GM21737 (cell line): ENCODE measurements around the gene TNRC18.
"Not testable (repeated sequence)": the region's sequence is repeated elsewhere in the genome, so short reads cannot be mapped to it uniquely, and the experiment has no call there.

ENCODE experiments used
- ATAC-seq: cut with Tn5 transposase; IDR thresholded peaks from one replicate; pipeline ENCODE4 v1.9.1; 2021; ENCODE audit warnings: mild to moderate bottlenecking, moderate library complexity; ENCODE audit not compliant: unreplicated experiment

The TNRC18 gene

GRCh38 chr7:5295039-5296014 is 128.3 kb downstream of the TNRC18 start:
- no peak for ATAC-seq

GRCh38 chr7:5294169-5294987 is 129.3 kb downstream of the TNRC18 start:
- no peak for ATAC-seq

- not testable (repeated sequence) for ATAC-seq
Measured at GRCh38 chr7:5291711-5292335, 131.8 kb downstream of the TNRC18 start.

GRCh38 chr7:5291301-5291700 is 132.3 kb downstream of the TNRC18 start:
- ATAC-seq: no peak

- no peak for ATAC-seq
Measured at GRCh38 chr7:5289355-5289754, 134.3 kb downstream of the TNRC18 start.

GRCh38 chr7:5288560-5288959 is 135.1 kb downstream of the TNRC18 start:
- not testable (repeated sequence) for ATAC-seq

GRCh38 chr7:5287802-5288201 is 135.8 kb downstream of the TNRC18 start:
- no peak for ATAC-seq

- ATAC-seq: not testable (repeated sequence)
Measured at GRCh38 chr7:5287373-5287772, 136.3 kb downstream of the TNRC18 start.

- no peak for ATAC-seq
Measured at GRCh38 chr7:5286933-5287332, 136.7 kb downstream of the TNRC18 start.

- no peak for ATAC-seq
Measured at GRCh38 chr7:5284304-5285281, 139.0 kb downstream of the TNRC18 start.

- no peak for ATAC-seq
Measured at GRCh38 chr7:5283421-5284303, 140.0 kb downstream of the TNRC18 start.

- no peak for ATAC-seq
Measured at GRCh38 chr7:5282543-5283316, 140.9 kb downstream of the TNRC18 start, which contains the start of gene SLC29A4. Gene SLC29A4, plus strand, starts transcription at chr7:5282943. Its CDS starts 4,874 bp downstream, at chr7:5287817.

- ATAC-seq: not testable (repeated sequence)
Measured at GRCh38 chr7:5281598-5282500, 141.8 kb downstream of the TNRC18 start.

- no peak for ATAC-seq
Measured at GRCh38 chr7:5279734-5280133, 143.9 kb downstream of the TNRC18 start.

GRCh38 chr7:5278766-5279165 is 144.9 kb downstream of the TNRC18 start:
- ATAC-seq: no peak

- ATAC-seq: no peak
Measured at GRCh38 chr7:5276611-5277010, 147.0 kb downstream of the TNRC18 start.

- not testable (repeated sequence) for ATAC-seq
Measured at GRCh38 chr7:5276123-5276522, 147.5 kb downstream of the TNRC18 start.
